ENCODE results near the gene BCAR3. TPM values are rescaled to one million over a fixed set of nuclear protein-coding genes. Genes with fewer than 3 reads are reported as not detected.
A peak's percentile ranks its signal among the peaks of the same experiment; 100 is the strongest.

The BCAR3 gene
- polyA plus RNA-seq, 2 of the 4 experiments (the other 2 are of a cell fraction), result 31.6 to 33.4 TPM

- Histone ChIP-seq H3K27ac (peak overlapping the region; percentile 93 to 100), H3K9me3 (no peaks in the 10 kb centered on the region), H3K4me3 (peak overlapping the region; percentile 94), H3K4me1 (peaks cover 65% of the 10 kb centered on the region), H3K4me2 (peak overlapping the region; percentile 98)
- TF ChIP-seq HOXB5 (CRISPR knock-in tag; IDR thresholded peaks at IDR 0.05) (no peak), MAX (IDR thresholded peaks at IDR 0.05) (0 out of 2 replicates have a peak, but pooled peaks have one; percentile 17)
- DNase-seq (ENCODE audit: low read depth in 1 of 2, low spot score in 1 of 2), result no peak
- FAIRE-seq, result no peak
- WGBS (ENCODE audit: missing lambda C conversion rate), result 51% methylated on average over 4 of the region's 4 CpGs
- ChIA-PET POLR2A (no interaction called here), CTCF (interaction anchor here (1.2 to 4.9 kb wide), 5 partner anchors 8 to 165 kb away, joined by 3 to 40 read pairs (median 22); no protein-coding TSS in a partner anchor)
- no peak for ATAC-seq
Observed at GRCh38 chr1:93679546-93679945, 2.1 kb downstream of the BCAR3 start.

GRCh38 chr1:93678946-93679480 is 2.6 kb downstream of the BCAR3 start:
- H3K4me1 ChIP-seq, result peaks cover 70% of the 10 kb centered on the region
- ChIA-PET POLR2A (no interaction called here), CTCF (interaction anchor here (1.2 to 4.9 kb wide), 4 partner anchors 12 to 165 kb away, joined by 3 to 40 read pairs (median 22); no protein-coding TSS in a partner anchor)
- no peaks in the 10 kb centered on the region for H3K9me3 ChIP-seq
- ATAC-seq (no peak), DNase-seq (ENCODE audit: low read depth in 1 of 2, low spot score in 1 of 2) (no peak), FAIRE-seq (no peak)
- TF ChIP-seq POLR2A (IDR thresholded peaks at IDR 0.05; ENCODE audit: low read length) (no peak), HEYL (CRISPR knock-in tag; IDR thresholded peaks at IDR 0.05) (no peak), TP53 (CRISPR knock-in tag; IDR thresholded peaks at IDR 0.05) (no peak), TFCP2L1 (CRISPR knock-in tag; IDR thresholded peaks at IDR 0.05) (no peak), GATA3 (IDR thresholded peaks at IDR 0.05; ENCODE audit: borderline replicate concordance) (no peak), FOSB (CRISPR knock-in tag; IDR thresholded peaks at IDR 0.05) (no peak), POLR2AphosphoS2 (conservative IDR thresholded peaks at IDR 0.05; ENCODE audit: low read length) (no peak), CHD2 (IDR thresholded peaks at IDR 0.05; ENCODE audit: low read length, partially characterized antibody) (no peak), ATOH8 (CRISPR knock-in tag; IDR thresholded peaks at IDR 0.05; ENCODE audit: low read depth) (no peak), JUNB (IDR thresholded peaks at IDR 0.05) (no peak), CBX2 (IDR thresholded peaks at IDR 0.05; ENCODE audit: borderline replicate concordance, low read depth) (no peak), KDM1A (IDR thresholded peaks at IDR 0.05; ENCODE audit: low read depth) (no peak), SREBF2 (IDR thresholded peaks at IDR 0.05) (no peak)
- WGBS (ENCODE audit: missing lambda C conversion rate), result 54% methylated on average over 4 of the region's 4 CpGs
- H3K4me2 ChIP-seq, result peak overlapping the region; percentile 98
- H3K4me3 ChIP-seq, result peak overlapping the region; percentile 94
- peak overlapping the region; percentile 93 to 100 for H3K27ac ChIP-seq

GRCh38 chr1:93678491-93678890 is 3.1 kb downstream of the BCAR3 start:
- CTCF ChIA-PET, result interaction anchor here (0.6 to 4.9 kb wide), 4 partner anchors 47 to 166 kb away, joined by 4 to 40 read pairs (median 16); no protein-coding TSS in a partner anchor
- H3K9me3 ChIP-seq, result no peaks in the 10 kb centered on the region
- 86% methylated on average over 3 of the region's 3 CpGs for WGBS (ENCODE audit: missing lambda C conversion rate)
- ATAC-seq, result no peak
- no peak for FAIRE-seq
- H3K4me2 ChIP-seq, result peak overlapping the region; percentile 98
- peak overlapping the region; percentile 93 to 100; a peak in 4 of 6 replicates for H3K27ac ChIP-seq
- H3K4me1 ChIP-seq, result peaks cover 76% of the 10 kb centered on the region
- POLR2A ChIA-PET, result no interaction called here
- no peak for DNase-seq (ENCODE audit: low read depth in 1 of 2, low spot score in 1 of 2)
- H3K4me3 ChIP-seq, result no peak overlapping the region
- TF ChIP-seq HDAC2 (IDR thresholded peaks at IDR 0.05) (no peak), FOXS1 (CRISPR knock-in tag; IDR thresholded peaks at IDR 0.05) (no peak), KDM5A (IDR thresholded peaks at IDR 0.05) (no peak), NFE2L2 (conservative IDR thresholded peaks at IDR 0.05; ENCODE audit: low read length) (no peak), HOXB5 (CRISPR knock-in tag; IDR thresholded peaks at IDR 0.05) (no peak), NR3C1 (IDR thresholded peaks at IDR 0.05) (no peak), PHF8 (IDR thresholded peaks at IDR 0.05; ENCODE audit: borderline replicate concordance, low read depth) (no peak), BCL3 (IDR thresholded peaks at IDR 0.05) (no peak), RNF2 (IDR thresholded peaks at IDR 0.05; ENCODE audit: borderline replicate concordance, low read depth) (no peak), CHD2 (IDR thresholded peaks at IDR 0.05; ENCODE audit: low read length, partially characterized antibody) (no peak), REST (IDR thresholded peaks at IDR 0.05) (no peak), KDM1A (IDR thresholded peaks at IDR 0.05; ENCODE audit: low read depth) (no peak), ELK1 (IDR thresholded peaks at IDR 0.05; ENCODE audit: low read depth, low read length) (no peak), ATOH8 (CRISPR knock-in tag; IDR thresholded peaks at IDR 0.05; ENCODE audit: low read depth) (no peak)

Data from A549 (cell line).